Activated T-cell treated with anti-CD3 and anti-CD28 coated beads, Interleukin-2, amount 50 U/mL, for 4 hours (primary cell): Measurements from ENCODE around the gene RELA. TPM values are rescaled to one million over a fixed set of nuclear protein-coding genes. Genes with fewer than 3 reads are reported as not detected.
A peak's percentile ranks its signal among the peaks of the same experiment; 100 is the strongest.
"Not testable (repeated sequence)": the region's sequence is repeated elsewhere in the genome, so short reads cannot be mapped to it uniquely, and the experiment has no call there.

Experiments
- ATAC-seq, 2 donors: fragments of 200-7000 bp; cut with Tn5 transposase; one replicate each; pipeline ENCODE4 v1.10.0; 2021
- DNase-seq: peaks from one replicate; pipeline ENCODE4 v3.0.0-alpha.2; 2020
- H3K27me3 Mint-ChIP-seq: one replicate; pipeline ENCODE4 v1.8.0; 2021; ENCODE audit warnings: low read depth, mixed read lengths
- H3K36me3 Mint-ChIP-seq: one replicate; pipeline ENCODE4 v1.8.0; 2022; ENCODE audit warnings: mixed read lengths; ENCODE audit not compliant: insufficient read depth
- H3K4me1 Mint-ChIP-seq: one replicate; pipeline ENCODE4 v1.8.0; 2021; ENCODE audit warnings: low read depth, mixed read lengths
- H3K4me3 Mint-ChIP-seq: one replicate; pipeline ENCODE4 v1.8.0; 2021; ENCODE audit warnings: mild to moderate bottlenecking, moderate library complexity, mixed read lengths
- H3K9me3 Mint-ChIP-seq: one replicate; pipeline ENCODE4 v1.8.0; 2021; ENCODE audit warnings: mixed read lengths
- total RNA-seq, 3 donors: library from RNA; stranded (reverse); gene quantifications; one replicate each; pipeline ENCODE4 v1.2.1, GENCODE V29; 2021

RELA gene
- 100 to 1,000 TPM; 108 to 118 (median 111) TPM for total RNA-seq

DNA sequence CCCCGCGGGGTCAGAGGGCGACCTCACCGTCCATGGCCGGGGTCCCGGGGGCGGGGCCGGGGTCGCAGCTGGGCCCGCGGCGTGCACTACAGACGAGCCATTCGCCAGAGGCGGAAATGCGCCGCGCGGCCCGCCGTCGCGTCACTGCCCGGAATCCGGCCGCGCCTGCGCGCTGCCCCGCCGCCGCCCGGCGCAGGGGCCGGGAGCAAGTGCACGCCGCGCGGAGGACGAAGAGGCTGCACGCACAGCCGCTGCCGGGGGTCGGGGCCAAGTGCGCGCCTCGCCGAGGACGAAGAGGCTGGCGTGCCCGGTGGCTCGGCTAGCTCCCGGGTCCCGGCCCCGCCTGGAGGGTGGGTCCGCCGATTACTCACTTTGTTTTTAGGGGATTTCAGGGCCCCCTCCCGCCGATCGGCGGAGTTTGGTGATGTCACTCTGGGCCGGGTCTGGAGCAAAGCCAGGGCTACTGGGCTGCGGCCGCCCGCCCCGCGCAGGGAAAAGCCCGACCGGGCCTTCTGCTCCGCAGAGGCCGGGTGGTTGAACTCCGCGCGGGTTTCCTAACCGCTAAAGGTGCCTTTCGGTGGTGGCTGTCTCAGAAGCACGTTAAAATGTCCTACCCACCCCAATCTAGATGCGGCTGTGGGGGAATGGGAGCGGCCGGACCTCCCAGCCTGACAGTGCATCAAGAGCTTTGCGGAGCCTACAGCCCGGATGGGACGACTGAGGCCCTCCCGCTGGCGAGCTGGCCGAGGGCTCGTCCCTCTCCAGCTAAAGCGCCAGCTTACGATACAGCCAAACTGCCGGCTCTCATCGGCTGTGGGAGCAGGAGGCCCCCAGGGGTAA, at the start of gene RELA:
Gene RELA, minus strand, starts transcription at position 118 of the 840 bp plus-strand sequence. Its CDS starts 84 bp downstream, at position 34.
- Mint-ChIP-seq H3K27me3 (no peaks in the 10 kb centered on the region), H3K9me3 (no peaks in the 10 kb centered on the region), H3K4me3 (peak within 1 kb of the TSS; percentile 88), H3K36me3 (peaks cover 22% of the 10 kb centered on the region), H3K4me1 (peaks cover 38% of the 10 kb centered on the region)
- DNase-seq: peak; percentile 87
- peak; percentile 91 to 92 for ATAC-seq

DNA sequence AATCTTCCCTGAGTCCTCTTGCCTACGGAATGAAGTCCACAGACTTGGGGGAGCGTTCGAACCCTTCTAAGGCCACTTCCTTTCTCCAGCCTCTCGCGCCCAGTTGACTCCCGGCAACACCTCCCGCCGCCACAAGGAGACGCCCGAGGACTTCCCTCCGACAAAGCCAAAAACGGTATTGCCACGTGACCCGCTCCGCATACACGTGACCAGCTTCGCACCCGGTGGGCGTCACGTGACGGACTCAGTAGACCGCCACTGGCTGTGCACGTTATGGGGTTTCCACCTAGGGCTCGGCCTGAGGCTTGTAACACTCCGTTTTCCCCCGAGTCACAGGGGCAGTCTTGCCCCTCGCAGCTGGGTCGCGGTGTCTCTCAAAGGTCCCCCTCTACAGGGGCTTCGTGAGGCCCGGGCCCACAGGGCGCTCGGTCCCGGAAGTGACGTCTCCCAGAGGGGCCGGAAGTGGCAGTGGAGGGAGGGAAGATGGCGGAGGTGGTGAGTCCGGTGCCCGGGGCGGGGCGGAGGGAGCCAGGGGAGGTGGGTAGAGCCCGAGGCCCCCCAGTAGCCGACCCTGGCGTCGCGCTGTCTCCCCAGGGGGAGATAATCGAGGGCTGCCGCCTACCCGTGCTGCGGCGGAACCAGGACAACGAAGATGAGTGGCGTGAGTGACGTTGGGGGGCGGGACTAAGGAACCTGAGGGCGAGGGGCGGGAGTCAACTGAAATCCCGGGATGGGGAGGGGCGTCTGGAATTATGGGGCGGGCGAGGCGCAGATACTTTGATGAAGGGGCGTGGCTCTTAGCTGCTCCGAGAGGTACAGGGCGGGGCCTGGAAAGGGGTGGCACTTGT, 49.3 kb upstream of the RELA start, which contains the start of gene KAT5:
Gene KAT5, plus strand, starts transcription at position 468 of the 848 bp plus-strand sequence. Its CDS starts 16 bp downstream, at position 484.
- DNase-seq (peak; percentile 96), ATAC-seq (peak; percentile 89 to 92)
- Mint-ChIP-seq H3K9me3 (no peaks in the 10 kb centered on the region), H3K4me3 (peak within 1 kb of the TSS; percentile 89), H3K36me3 (peaks cover 23% of the 10 kb centered on the region), H3K27me3 (no peaks in the 10 kb centered on the region), H3K4me1 (peaks cover 22% of the 10 kb centered on the region)

DNA sequence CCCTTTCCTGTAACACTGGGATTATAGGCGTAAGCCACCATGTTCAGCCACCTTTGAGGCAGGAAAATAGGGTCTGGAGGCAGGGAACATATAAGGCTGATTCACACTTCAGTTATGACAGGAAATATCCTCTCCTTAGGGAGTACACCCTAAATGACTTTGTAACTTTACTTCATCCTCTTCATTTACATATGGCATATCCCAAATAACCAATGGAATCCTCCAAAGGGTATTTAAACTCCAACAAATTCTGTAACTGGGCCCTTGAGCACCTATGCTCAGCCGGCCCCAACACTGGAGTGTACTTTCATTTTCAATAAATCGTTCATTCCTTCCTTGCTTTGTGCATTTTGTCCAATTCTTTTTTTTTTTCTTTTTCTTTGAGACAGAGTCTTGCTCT, 47.7 kb upstream of the RELA start:
- no peak overlapping the region for H3K4me3 Mint-ChIP-seq

DNA sequence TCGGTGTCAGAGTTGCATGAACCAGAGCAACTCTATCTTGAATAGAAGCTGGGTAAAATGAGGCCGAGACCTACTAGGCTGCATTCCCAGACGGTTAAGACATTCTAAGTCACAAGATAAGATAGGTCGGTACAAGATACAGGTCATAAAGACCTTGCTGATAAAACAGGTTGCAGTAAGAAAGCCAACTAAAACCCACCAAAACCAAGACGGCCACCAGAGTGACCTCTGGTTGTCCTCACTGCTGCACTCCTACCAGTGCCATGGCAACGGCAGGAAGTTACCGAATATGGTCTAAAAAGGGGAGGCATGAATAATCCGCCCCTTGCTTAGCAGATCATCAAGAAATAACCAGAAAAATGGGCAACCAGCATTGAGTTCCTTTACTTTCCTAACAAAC, 46.9 kb upstream of the RELA start:
- ATAC-seq (no peak), DNase-seq (no peak)
- no peak overlapping the region for H3K4me3 Mint-ChIP-seq
- H3K9me3 Mint-ChIP-seq: no peaks in the 10 kb centered on the region
- H3K4me1 Mint-ChIP-seq: peaks cover 25% of the 10 kb centered on the region
- H3K27me3 Mint-ChIP-seq: no peaks in the 10 kb centered on the region
- H3K36me3 Mint-ChIP-seq: peaks cover 9% of the 10 kb centered on the region

More for the DNA sequence above, 47.7 kb upstream of the RELA start:
- DNase-seq (no peak), ATAC-seq (no peak)
- Mint-ChIP-seq H3K36me3 (peaks cover 16% of the 10 kb centered on the region), H3K27me3 (no peaks in the 10 kb centered on the region), H3K4me1 (peaks cover 25% of the 10 kb centered on the region), H3K9me3 (no peaks in the 10 kb centered on the region)

DNA sequence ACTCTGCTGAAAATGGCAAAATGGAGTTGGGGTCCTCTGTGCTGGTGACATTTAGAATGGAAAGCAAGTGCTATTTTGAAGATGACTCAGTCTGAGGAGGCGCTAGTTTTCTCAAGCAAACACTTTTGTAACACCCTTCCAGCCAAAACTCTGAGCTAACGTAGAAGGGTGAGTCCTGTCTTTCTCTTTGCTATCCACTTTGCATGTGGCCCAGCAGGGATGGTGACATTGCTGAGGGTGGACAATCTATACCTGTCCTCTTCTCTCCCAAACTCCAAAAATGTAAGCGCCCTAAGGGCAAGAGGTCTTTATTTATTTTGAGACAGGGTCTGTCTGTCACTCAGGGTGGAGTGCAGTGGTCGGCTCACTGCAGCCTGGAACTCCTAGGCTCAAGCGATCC, 45.7 kb upstream of the RELA start:
- Mint-ChIP-seq H3K27me3 (no peaks in the 10 kb centered on the region), H3K9me3 (no peaks in the 10 kb centered on the region), H3K36me3 (peaks cover under 1% of the 10 kb centered on the region), H3K4me3 (no peak overlapping the region), H3K4me1 (peaks cover 18% of the 10 kb centered on the region)
- DNase-seq: no peak
- no peak for ATAC-seq

DNA sequence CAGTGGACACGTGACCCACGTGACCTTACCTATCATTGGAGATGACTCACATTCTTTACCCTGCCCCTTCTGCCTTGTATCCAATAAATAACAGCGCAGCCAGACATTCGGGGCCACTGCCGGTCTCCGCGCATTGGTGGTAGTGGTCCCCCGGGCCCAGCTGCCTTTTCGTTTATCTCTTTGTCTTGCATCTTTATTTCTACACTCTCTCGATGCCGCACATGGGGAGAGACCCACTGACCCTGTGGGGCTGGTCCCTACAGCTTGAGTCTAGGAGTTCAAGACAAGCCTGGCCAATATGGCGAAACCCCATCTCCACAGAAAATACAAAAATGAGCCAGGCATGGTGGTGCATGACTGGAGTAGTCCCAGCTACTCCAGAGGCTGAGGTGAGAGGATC, 44.3 kb upstream of the RELA start:
- not testable (repeated sequence) for H3K4me3 Mint-ChIP-seq, H3K4me1 Mint-ChIP-seq, ATAC-seq, DNase-seq, H3K9me3 Mint-ChIP-seq, H3K36me3 Mint-ChIP-seq, H3K27me3 Mint-ChIP-seq

DNA sequence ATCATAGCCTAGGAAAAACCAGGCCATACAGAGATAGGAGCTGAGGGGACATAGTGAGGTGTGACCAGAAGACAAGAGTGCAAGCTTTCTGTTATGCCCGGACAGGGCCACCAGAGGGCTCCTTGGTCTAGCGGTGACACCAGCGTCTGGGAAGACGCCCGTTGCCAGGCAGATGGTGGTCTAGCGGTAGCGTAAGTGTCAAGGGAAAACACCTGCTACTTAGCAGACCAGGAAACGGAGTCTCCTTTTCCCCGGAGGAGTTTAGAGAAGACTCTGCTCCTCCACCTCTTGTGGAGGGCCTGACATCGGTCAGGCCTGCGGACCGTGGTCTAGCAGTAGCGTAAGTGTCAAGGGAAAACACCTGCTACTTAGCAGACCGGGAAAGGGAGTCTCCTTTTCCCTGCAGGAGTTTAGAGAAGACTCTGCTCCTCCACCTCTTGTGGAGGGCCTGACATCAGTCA, 43.6 kb upstream of the RELA start:
- not testable (repeated sequence) for H3K4me1 Mint-ChIP-seq, ATAC-seq, H3K27me3 Mint-ChIP-seq, H3K4me3 Mint-ChIP-seq, H3K36me3 Mint-ChIP-seq, H3K9me3 Mint-ChIP-seq
- DNase-seq: peak; percentile 68

DNA sequence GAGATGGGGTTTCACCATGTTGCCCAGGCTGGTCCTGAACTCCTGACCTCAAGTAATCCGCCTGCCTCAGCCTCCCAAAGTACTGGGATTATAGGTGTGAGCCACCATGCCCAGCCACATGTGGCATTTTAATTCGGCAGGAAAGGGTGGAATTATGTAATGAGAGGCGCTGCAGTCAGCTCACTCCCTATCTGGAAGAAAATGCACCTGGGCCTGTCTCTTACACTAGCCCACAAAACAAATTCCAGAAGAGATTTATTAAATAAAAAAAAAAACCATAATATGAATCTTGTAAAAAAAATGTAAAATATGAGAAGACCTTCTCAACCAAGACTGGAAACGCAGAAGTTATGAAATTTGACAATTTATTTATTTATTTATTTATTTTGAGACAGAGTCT, 41.1 kb upstream of the RELA start:
- no peak for ATAC-seq
- no peak for DNase-seq
- H3K4me1 Mint-ChIP-seq: peaks cover 5% of the 10 kb centered on the region
- H3K36me3 Mint-ChIP-seq: no peaks in the 10 kb centered on the region
- H3K27me3 Mint-ChIP-seq: no peaks in the 10 kb centered on the region
- no peaks in the 10 kb centered on the region for H3K9me3 Mint-ChIP-seq
- no peak overlapping the region for H3K4me3 Mint-ChIP-seq

DNA sequence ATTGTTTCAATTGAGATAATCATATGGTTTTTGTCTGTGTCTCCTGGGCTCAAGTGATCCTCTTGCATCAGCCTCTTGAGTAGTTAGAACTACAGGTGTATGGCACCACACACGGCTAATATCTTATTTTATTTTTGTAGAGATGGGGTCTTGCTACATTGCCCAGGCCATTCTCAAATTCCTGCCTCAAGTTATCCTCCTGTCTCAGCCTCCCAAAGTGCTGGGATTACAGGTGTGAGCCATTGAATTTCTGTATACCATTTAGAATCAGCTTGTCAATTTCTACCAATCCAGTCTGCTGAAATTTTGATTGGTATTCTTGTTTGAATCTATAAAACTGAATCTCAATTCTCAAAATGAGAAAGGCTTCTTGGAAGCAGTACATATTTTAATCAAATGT, 39.0 kb upstream of the RELA start:
- peaks cover under 1% of the 10 kb centered on the region for H3K4me1 Mint-ChIP-seq
- no peaks in the 10 kb centered on the region for H3K36me3 Mint-ChIP-seq
- DNase-seq: no peak
- no peaks in the 10 kb centered on the region for H3K27me3 Mint-ChIP-seq
- no peaks in the 10 kb centered on the region for H3K9me3 Mint-ChIP-seq
- no peak for ATAC-seq
- no peak overlapping the region for H3K4me3 Mint-ChIP-seq

DNA sequence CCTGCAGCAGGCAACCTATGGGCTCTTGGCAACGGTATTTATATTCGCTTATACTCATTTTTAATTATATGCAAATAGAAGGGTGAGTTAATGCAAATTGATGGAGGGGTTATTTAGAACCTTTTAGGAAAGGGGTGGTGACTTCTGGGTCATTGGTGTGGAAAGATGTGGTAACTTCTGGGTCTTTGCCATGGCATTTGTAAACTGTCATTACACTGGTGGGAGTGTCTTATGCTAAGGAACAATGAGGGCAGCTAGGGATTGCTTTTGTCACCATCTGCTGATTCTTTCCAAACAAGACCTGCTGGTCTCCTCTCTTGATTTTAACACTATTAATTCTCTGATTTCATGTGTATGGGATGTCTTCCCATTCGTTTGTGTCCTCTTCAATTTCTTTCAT, 37.7 kb upstream of the RELA start:
- no peak for ATAC-seq
- Mint-ChIP-seq H3K4me1 (no peaks in the 10 kb centered on the region), H3K36me3 (no peaks in the 10 kb centered on the region), H3K27me3 (no peaks in the 10 kb centered on the region), H3K9me3 (no peaks in the 10 kb centered on the region), H3K4me3 (no peak overlapping the region)
- no peak for DNase-seq

DNA sequence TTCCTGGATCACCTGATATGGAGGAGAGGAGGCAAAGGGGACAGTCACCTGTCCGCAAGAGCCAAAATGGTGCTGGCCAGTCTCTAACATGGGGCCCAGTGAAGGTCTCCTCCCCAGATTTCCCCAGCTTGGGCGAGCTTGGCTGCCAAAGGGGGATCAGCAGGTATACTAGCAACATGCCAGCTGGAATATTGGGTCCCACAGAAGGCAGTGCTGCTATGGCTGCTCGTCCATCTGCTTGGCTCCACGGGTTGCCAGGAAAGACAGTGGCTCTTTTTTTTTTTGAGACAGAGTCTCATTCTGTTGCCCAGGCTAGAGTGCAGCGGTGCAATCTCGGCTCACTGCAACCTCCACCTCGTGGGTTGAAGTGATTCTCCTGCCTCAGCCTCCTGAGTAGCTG, 36.6 kb upstream of the RELA start:
- no peak overlapping the region for H3K4me3 Mint-ChIP-seq
- no peaks in the 10 kb centered on the region for H3K4me1 Mint-ChIP-seq
- no peaks in the 10 kb centered on the region for H3K9me3 Mint-ChIP-seq
- H3K36me3 Mint-ChIP-seq: no peaks in the 10 kb centered on the region
- H3K27me3 Mint-ChIP-seq: no peaks in the 10 kb centered on the region
- DNase-seq: no peak
- ATAC-seq: no peak

DNA sequence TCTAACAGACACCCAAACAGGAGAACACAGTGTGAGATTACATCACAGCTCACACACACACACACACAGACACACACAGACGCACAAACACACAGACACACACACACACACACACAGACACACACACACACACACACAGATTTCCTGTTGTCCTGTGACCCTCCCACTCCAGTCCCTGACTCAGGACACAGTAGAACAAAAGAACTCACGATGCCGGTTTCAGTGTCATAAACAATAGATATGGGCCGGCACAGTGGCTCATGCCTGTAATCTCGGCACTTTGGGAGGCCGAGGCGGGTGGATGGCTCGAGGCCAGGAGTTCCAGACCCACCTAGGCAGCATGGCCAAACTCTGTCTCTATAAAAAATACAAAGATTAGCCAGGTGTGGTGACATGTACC, 35.5 kb upstream of the RELA start:
- ATAC-seq (no peak), DNase-seq (no peak)
- no peak overlapping the region for H3K4me3 Mint-ChIP-seq
- no peaks in the 10 kb centered on the region for H3K36me3 Mint-ChIP-seq
- no peaks in the 10 kb centered on the region for H3K4me1 Mint-ChIP-seq
- H3K9me3 Mint-ChIP-seq: no peaks in the 10 kb centered on the region
- H3K27me3 Mint-ChIP-seq: no peaks in the 10 kb centered on the region

DNA sequence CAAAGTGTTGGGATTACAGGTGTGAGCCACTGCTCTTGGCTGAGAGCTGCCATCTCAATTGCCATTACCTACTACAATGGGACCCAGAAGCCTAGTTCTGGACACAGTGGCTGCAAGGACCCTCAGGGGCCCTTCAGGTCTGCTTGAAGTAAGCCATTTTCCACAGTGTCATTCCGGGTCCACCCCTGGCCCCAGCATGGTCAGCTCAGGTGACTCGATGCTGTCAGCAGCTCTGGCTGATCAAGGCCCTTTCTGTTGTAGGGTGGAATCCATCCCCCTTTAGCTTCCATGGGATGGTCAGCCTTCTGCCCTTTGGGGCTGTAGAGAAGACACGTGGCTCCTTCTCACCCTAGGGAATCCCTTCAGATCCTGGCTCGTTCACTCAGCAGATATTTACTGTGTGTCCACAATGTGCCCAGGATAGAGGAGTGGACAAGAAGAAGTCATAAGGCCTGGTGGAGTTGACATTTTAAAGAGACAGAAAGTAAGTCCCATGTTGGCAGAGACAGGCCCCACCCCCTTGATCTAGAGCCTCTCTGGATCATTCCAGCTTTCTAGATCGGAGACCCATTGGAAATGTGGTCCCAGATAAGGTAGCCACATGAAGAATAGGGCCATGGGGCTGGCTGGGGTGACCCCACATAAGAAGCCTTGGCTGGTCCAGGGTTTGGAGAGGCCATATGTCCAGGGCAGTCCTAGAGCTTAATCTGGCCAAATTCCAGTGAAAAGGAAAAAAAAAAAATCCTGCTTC, 34.3 kb upstream of the RELA start:
- ATAC-seq: no peak
- no peak for DNase-seq
- no peaks in the 10 kb centered on the region for H3K9me3 Mint-ChIP-seq
- H3K27me3 Mint-ChIP-seq: no peaks in the 10 kb centered on the region
- no peaks in the 10 kb centered on the region for H3K4me1 Mint-ChIP-seq
- no peak overlapping the region for H3K4me3 Mint-ChIP-seq
- H3K36me3 Mint-ChIP-seq: no peaks in the 10 kb centered on the region
